H1 (cell line): ENCODE data around the gene LCE1D. TPM values are rescaled to one million over a fixed set of nuclear protein-coding genes. Genes with fewer than 3 reads are reported as not detected.

Source experiments
- CREB1 ChIP-seq: IDR thresholded peaks from 2 replicates; pipeline ENCODE4 v1.6.1; 2012; ENCODE audit warnings: inconsistent platforms
- POU5F1 ChIP-seq: IDR thresholded peaks from 2 replicates; pipeline ENCODE4 v1.6.1; 2011; ENCODE audit warnings: low read depth, mild to moderate bottlenecking, low read length, moderate library complexity
- SIN3A ChIP-seq, 2 experiments: IDR thresholded peaks in 1 of 2; conservative IDR thresholded peaks in 1 of 2; 2 replicates each; pipeline ENCODE4 v1.6.1; 2011 to 2012; ENCODE audit warnings: low read length in 2 of 2, improper control_type of control experiment in 1 of 2, low read depth in 1 of 2, mild to moderate bottlenecking in 1 of 2
- SP4 ChIP-seq: IDR thresholded peaks from 2 replicates; pipeline ENCODE4 v1.6.1; 2012; ENCODE audit warnings: low read length, inconsistent platforms
- polyA plus RNA-seq, 7 experiments: library from polyadenylated mRNA; depleted of rRNA in 3 of 7; stranded (reverse) in 5 of 7; unstranded in 2 of 7; fragments of >200 nt in 5 of 7; fragments of 200-250 nt in 2 of 7; gene quantifications; 1 replicate in 5 of 7; 2 replicates in 1 of 7; 4 replicates in 1 of 7; pipeline versions ENCODE4 v1.2.1 to v1.2.3, GENCODE V29; 2011 to 2013; ENCODE audit warnings: missing spikeins in 2 of 7, mixed read lengths in 2 of 7
- total RNA-seq: library from RNA; stranded (reverse); fragmentation: NEBNext Ultra II Directional; extraction: Animal tissue kit (Norgen Biotek cat#: 25700); gene quantifications from 2 replicates; pipeline ENCODE4 v1.2.1, GENCODE V29; 2021

Gene LCE1D
- total and polyA plus RNA-seq, 2 of the 8 experiments (the other 6 are each of a cell fraction or from before 2014, with no cell fraction given) = not detected

DNA sequence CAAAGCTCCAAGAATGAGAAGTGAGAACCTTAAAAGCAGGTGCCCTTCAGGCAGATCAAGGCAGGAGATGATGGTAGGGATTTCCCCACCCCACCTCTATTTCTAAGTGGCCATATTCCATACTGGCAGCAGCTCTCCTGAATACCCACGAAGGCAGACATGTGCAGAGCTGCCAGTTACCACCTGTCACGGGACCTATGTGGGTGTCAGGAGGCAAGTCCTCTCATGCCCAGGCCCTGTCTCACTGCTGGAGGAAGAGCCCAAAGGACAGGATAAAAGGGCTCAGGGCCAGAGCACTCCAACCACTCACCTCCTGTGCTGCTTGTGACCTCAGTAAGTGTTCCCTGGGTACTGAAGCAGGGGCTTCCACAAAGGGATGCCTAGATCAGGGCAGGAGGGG lies 14.5 kb downstream of the LCE1D start (continued):
- TF ChIP-seq POU5F1 (no peak), SP4 (no peak), CREB1 (no peak), SIN3A (conservative IDR thresholded peaks at IDR 0.05 in 1 of 2, IDR thresholded peaks at IDR 0.05 in 1 of 2; ENCODE audit: low read depth in 1 of 2, low read length in 2 of 2) (no peak)
